SK-N-SH (cell line): Measurements from ENCODE around the gene IGLON5. TPM values are rescaled to one million over a fixed set of nuclear protein-coding genes. Genes with fewer than 3 reads are reported as not detected.

Experiments
- CTCF ChIA-PET: fragments of 300-600, 350-600 bp; formaldehyde crosslinking; extraction: SDS; loops from one replicate; lab custom pipeline; 2021; lab: Yijun Ruan, JAX
- POLR2A ChIA-PET: fragments of 350-600 bp; sonication (Branson Sonifier 250); formaldehyde crosslinking; extraction: SDS; loops from one replicate; lab custom pipeline; 2020; ENCODE audit warnings: antibody characterized with exemption, inconsistent platforms; lab: Yijun Ruan, JAX
- DNase-seq: peaks from one replicate; pipeline ENCODE4 v3.0.0; 2012
- H2AFZ ChIP-seq: fragments of 200-600 bp; sonication (generic); 2 replicates; pipeline ENCODE4 v1.8.1; 2016; ENCODE audit warnings: antibody characterized with exemption, mild to moderate bottlenecking, low read depth
- H3F3A ChIP-seq: fragments of 200-600 bp; sonication (generic); replicated peaks from 2 replicates; pipeline ENCODE3; 2016; ENCODE audit warnings: antibody characterized with exemption, mild to moderate bottlenecking; ENCODE audit not compliant: insufficient read depth
- H3K27ac ChIP-seq, 2 experiments: fragments of 200-500 bp in 1 of 2; fragments of 200-600 bp in 1 of 2; sonication (Bioruptor generic) in 1 of 2; sonication (generic), shearing (Covaris generic) in 1 of 2; 2 replicates each; pipeline versions ENCODE4 v1.5.1 to v1.6.1; 2014 to 2016; ENCODE audit warnings: low read depth in 2 of 2, inconsistent platforms in 1 of 2, low read length in 1 of 2, mild to moderate bottlenecking in 1 of 2, mixed read lengths in 1 of 2
- H3K27me3 ChIP-seq: fragments of 200-600 bp; sonication (generic), shearing (Covaris generic); 2 replicates; pipeline ENCODE4 v1.6.1; 2016; ENCODE audit warnings: mixed run types; ENCODE audit not compliant: insufficient read depth
- H3K36me3 ChIP-seq, 2 experiments: fragments of 200-500 bp in 1 of 2; fragments of 200-600 bp in 1 of 2; sonication (Bioruptor generic) in 1 of 2; sonication (generic) in 1 of 2; replicated peaks in 1 of 2; 2 replicates each; pipeline versions ENCODE3 to v1.5.1; 2014 to 2016; ENCODE audit warnings: low read length in 1 of 2, mild to moderate bottlenecking in 1 of 2; ENCODE audit not compliant: insufficient read depth in 2 of 2, control insufficient read depth in 1 of 2
- H3K4me1 ChIP-seq, 2 experiments: fragments of 200-500 bp in 1 of 2; fragments of 200-600 bp in 1 of 2; sonication (Bioruptor generic) in 1 of 2; sonication (generic), shearing (Covaris generic) in 1 of 2; 2 replicates each; pipeline versions ENCODE4 v1.5.1 to v1.6.1; 2014 to 2016; ENCODE audit warnings: low read depth in 1 of 2, low read length in 1 of 2, mixed run types in 1 of 2; ENCODE audit not compliant: insufficient read depth in 2 of 2, control insufficient read depth in 1 of 2
- H3K4me2 ChIP-seq: fragments of 200-600 bp; sonication (generic), shearing (Covaris generic); 2 replicates; pipeline ENCODE4 v1.6.1; 2017; ENCODE audit warnings: mixed run types
- H3K4me3 ChIP-seq, 2 experiments: fragments of 200-500 bp in 1 of 2; fragments of 200-600 bp in 1 of 2; sonication (Bioruptor generic) in 1 of 2; sonication (generic), shearing (Covaris generic) in 1 of 2; 2 replicates each; pipeline versions ENCODE4 v1.5.1 to v1.8.1; 2014 to 2016; ENCODE audit warnings: low read depth in 2 of 2, inconsistent platforms in 1 of 2, low read length in 1 of 2, mild to moderate bottlenecking in 1 of 2, mixed read lengths in 1 of 2, moderate library complexity in 1 of 2
- H3K79me2 ChIP-seq: fragments of 200-600 bp; sonication (generic); 2 replicates; pipeline ENCODE4 v1.8.1; 2017; ENCODE audit warnings: mild to moderate bottlenecking; ENCODE audit not compliant: insufficient read depth
- H3K9ac ChIP-seq: fragments of 200-600 bp; sonication (generic); 2 replicates; pipeline ENCODE4 v1.6.1; 2017; ENCODE audit warnings: mixed run types
- H3K9me2 ChIP-seq: fragments of 200-600 bp; sonication (generic); 2 replicates; pipeline ENCODE4 v1.6.1; 2017; ENCODE audit warnings: mixed run types
- H3K9me3 ChIP-seq: fragments of 200-600 bp; sonication (generic); 2 replicates; pipeline ENCODE4 v1.6.1; 2017; ENCODE audit warnings: mixed run types, mild to moderate bottlenecking, moderate library complexity
- H4K20me1 ChIP-seq: fragments of 200-600 bp; sonication (generic); 2 replicates; pipeline ENCODE4 v1.6.1; 2017; ENCODE audit warnings: mild to moderate bottlenecking, mixed run types; ENCODE audit not compliant: insufficient read depth
- CHD2 ChIP-seq: fragments of 150-350 bp; IDR thresholded peaks from 2 replicates; pipeline ENCODE4 v1.6.1; 2018; ENCODE audit warnings: low read length; ENCODE audit not compliant: partially characterized antibody
- ELF1 ChIP-seq: IDR thresholded peaks from 2 replicates; pipeline ENCODE4 v1.4.0; 2012
- EZH2phosphoT487 ChIP-seq: fragments of 200-600 bp; sonication (generic); IDR thresholded peaks from 2 replicates; pipeline ENCODE4 v1.6.1; 2017; ENCODE audit warnings: low read depth, mixed run types, mild to moderate bottlenecking, antibody characterized with exemption, moderate library complexity, borderline replicate concordance
- FOSL2 ChIP-seq: IDR thresholded peaks from 2 replicates; pipeline ENCODE4 v1.4.0; 2012; ENCODE audit warnings: low read depth, mild to moderate bottlenecking, moderate library complexity, borderline replicate concordance
- FOXJ3 ChIP-seq: sonication (generic); formaldehyde crosslinking; IDR thresholded peaks from 2 replicates; pipeline ENCODE4 v1.5.1; 2020; ENCODE audit warnings: mild to moderate bottlenecking, missing genetic modification reagents
- FOXM1 ChIP-seq: IDR thresholded peaks from 2 replicates; pipeline ENCODE4 v1.4.0; 2012; ENCODE audit warnings: low read depth, mild to moderate bottlenecking
- GABPA ChIP-seq: IDR thresholded peaks from 2 replicates; pipeline ENCODE4 v1.4.0; 2012; ENCODE audit warnings: low read depth, mild to moderate bottlenecking
- JUND ChIP-seq: IDR thresholded peaks from 2 replicates; pipeline ENCODE4 v1.4.0; 2012
- MEF2A ChIP-seq: IDR thresholded peaks from 2 replicates; pipeline ENCODE4 v1.4.0; 2012; ENCODE audit warnings: low read depth, borderline replicate concordance
- MXI1 ChIP-seq: IDR thresholded peaks from 2 replicates; pipeline ENCODE4 v1.6.1; 2012; ENCODE audit warnings: mild to moderate bottlenecking, low read depth, low read length, improper control_type of control experiment
- NRF1 ChIP-seq: IDR thresholded peaks from 2 replicates; pipeline ENCODE4 v1.6.1; 2012; ENCODE audit warnings: low read depth, mild to moderate bottlenecking, low read length
- RFX5 ChIP-seq: IDR thresholded peaks from 2 replicates; pipeline ENCODE4 v1.6.1; 2012; ENCODE audit warnings: mild to moderate bottlenecking, improper control_type of control experiment, low read length
- SMC3 ChIP-seq: IDR thresholded peaks from 2 replicates; pipeline ENCODE4 v1.6.1; 2012; ENCODE audit warnings: low read depth, low read length, improper control_type of control experiment
- TCF12 ChIP-seq: IDR thresholded peaks from 2 replicates; pipeline ENCODE4 v1.4.0; 2012
- WGBS: methylation state at CpG from one replicate; pipeline ENCODE4 v1.1.6; 2017; ENCODE audit warnings: low lambda C conversion rate; 5-methylcytosine and 5-hydroxymethylcytosine counted together
- polyA plus RNA-seq, 3 experiments: library from polyadenylated mRNA; depleted of rRNA; stranded (reverse); fragments of >200 nt; gene quantifications; 2 replicates each; pipeline ENCODE4 v1.2.3, GENCODE V29; 2012
- TF ChIP-seq, protein P1 (sequence below): IDR thresholded peaks from 2 replicates; pipeline ENCODE4 v1.4.0; 2012; ENCODE audit warnings: low read depth
- TF ChIP-seq, protein P2 (sequence below): fragments of 150-350 bp; IDR thresholded peaks from 2 replicates; pipeline ENCODE4 v1.6.1; 2017; ENCODE audit warnings: antibody characterized with exemption, low read length, low read depth, borderline replicate concordance
- TF ChIP-seq, protein P3 (sequence below): IDR thresholded peaks from 2 replicates; pipeline ENCODE4 v1.4.0; 2012; ENCODE audit warnings: low read depth, borderline replicate concordance
- TF ChIP-seq, protein P4 (sequence below): fragments of 150-350 bp; IDR thresholded peaks from 2 replicates; pipeline ENCODE4 v1.6.1; 2016; ENCODE audit warnings: mild to moderate bottlenecking, low read depth, low read length

Gene IGLON5
- polyA plus RNA-seq, 1 of the 3 experiments (the other 2 are of a cell fraction), result 0.36 TPM

DNA sequence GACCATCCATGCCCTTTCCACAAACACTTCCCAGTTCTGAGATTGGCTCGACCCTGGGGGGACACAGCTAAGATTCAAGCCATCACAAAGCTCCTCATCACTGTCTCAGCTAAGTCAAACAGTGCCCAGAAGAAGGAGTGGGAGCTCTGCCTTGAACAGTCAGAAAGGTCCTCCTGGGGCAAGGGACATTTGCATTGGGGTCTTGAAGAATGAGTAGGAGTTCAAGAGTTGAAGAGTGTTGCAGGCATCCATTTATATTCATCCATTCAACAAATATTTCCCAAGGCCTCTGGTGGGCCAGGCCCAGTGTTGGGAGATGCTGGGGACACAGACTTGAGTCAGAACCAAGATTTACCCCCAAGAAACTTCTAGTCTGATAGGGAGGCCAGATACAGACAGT lies 6.5 kb downstream of the IGLON5 start:
- H3K4me2 ChIP-seq, result no peak overlapping the region
- DNase-seq, result no peak
- no peaks in the 10 kb centered on the region for H3K9me3 ChIP-seq
- 8% methylated on average over 1 of the region's 1 CpG for WGBS
- H3K4me1 ChIP-seq, result peaks cover 0 to 20% of the 10 kb centered on the region in 2 experiments; a peak in 1 of 4 replicates
- TF ChIP-seq RFX5 (no peak), TCF12 (no peak), NRF1 (no peak), FOXJ3 (CRISPR knock-in tag) (no peak), SMC3 (no peak), ELF1 (no peak), CHD2 (no peak), JUND (no peak), EZH2phosphoT487 (no peak), FOSL2 (no peak), FOXM1 (no peak), GABPA (no peak), MXI1 (no peak), MEF2A (no peak)
- TF ChIP-seq, protein P1, sequence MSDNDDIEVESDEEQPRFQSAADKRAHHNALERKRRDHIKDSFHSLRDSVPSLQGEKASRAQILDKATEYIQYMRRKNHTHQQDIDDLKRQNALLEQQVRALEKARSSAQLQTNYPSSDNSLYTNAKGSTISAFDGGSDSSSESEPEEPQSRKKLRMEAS, result no peak
- TF ChIP-seq, protein P2, sequence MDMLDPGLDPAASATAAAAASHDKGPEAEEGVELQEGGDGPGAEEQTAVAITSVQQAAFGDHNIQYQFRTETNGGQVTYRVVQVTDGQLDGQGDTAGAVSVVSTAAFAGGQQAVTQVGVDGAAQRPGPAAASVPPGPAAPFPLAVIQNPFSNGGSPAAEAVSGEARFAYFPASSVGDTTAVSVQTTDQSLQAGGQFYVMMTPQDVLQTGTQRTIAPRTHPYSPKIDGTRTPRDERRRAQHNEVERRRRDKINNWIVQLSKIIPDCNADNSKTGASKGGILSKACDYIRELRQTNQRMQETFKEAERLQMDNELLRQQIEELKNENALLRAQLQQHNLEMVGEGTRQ, result no peak
- TF ChIP-seq, protein P3, sequence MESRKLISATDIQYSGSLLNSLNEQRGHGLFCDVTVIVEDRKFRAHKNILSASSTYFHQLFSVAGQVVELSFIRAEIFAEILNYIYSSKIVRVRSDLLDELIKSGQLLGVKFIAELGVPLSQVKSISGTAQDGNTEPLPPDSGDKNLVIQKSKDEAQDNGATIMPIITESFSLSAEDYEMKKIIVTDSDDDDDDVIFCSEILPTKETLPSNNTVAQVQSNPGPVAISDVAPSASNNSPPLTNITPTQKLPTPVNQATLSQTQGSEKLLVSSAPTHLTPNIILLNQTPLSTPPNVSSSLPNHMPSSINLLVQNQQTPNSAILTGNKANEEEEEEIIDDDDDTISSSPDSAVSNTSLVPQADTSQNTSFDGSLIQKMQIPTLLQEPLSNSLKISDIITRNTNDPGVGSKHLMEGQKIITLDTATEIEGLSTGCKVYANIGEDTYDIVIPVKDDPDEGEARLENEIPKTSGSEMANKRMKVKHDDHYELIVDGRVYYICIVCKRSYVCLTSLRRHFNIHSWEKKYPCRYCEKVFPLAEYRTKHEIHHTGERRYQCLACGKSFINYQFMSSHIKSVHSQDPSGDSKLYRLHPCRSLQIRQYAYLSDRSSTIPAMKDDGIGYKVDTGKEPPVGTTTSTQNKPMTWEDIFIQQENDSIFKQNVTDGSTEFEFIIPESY, result no peak
- TF ChIP-seq, protein P4, sequence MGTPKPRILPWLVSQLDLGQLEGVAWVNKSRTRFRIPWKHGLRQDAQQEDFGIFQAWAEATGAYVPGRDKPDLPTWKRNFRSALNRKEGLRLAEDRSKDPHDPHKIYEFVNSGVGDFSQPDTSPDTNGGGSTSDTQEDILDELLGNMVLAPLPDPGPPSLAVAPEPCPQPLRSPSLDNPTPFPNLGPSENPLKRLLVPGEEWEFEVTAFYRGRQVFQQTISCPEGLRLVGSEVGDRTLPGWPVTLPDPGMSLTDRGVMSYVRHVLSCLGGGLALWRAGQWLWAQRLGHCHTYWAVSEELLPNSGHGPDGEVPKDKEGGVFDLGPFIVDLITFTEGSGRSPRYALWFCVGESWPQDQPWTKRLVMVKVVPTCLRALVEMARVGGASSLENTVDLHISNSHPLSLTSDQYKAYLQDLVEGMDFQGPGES, result no peak
- no peak overlapping the region for H2AFZ ChIP-seq
- H3K27ac ChIP-seq, result no peak overlapping the region
- no peak overlapping the region for H3K4me3 ChIP-seq
- no peak overlapping the region for H3K9ac ChIP-seq
- CTCF ChIA-PET, result interaction anchor here (0.6 to 1.1 kb wide), 2 partner anchors 104 to 120 kb away, joined by 3 read pairs; no protein-coding TSS in a partner anchor
- H3K9me2 ChIP-seq, result no peaks in the 10 kb centered on the region
- H3K27me3 ChIP-seq, result no peaks in the 10 kb centered on the region
- POLR2A ChIA-PET, result interaction anchor here (0.6 kb wide), 1 partner anchor 263 kb away, joined by 4 read pairs; no protein-coding TSS in a partner anchor
- H3K36me3 ChIP-seq, result no peaks in the 10 kb centered on the region
- no peaks in the 10 kb centered on the region for H3K79me2 ChIP-seq
- no peaks in the 10 kb centered on the region for H4K20me1 ChIP-seq
- H3F3A ChIP-seq, result no peaks in the 10 kb centered on the region
